K562 (cell line): ENCODE data around the gene OR9A2. TPM values are rescaled to one million over a fixed set of nuclear protein-coding genes. Genes with fewer than 3 reads are reported as not detected.

Experiments used
- ATAC-seq: fragments of 200-7000 bp; cut with Tn5 transposase; 3 replicates; pipeline ENCODE4 v1.9.1; 2020; ENCODE audit warnings: moderate library complexity
- BruUV-seq: library from RNA; stranded (reverse); fragments of 400-500 nt; replicated peaks from 2 replicates; lab custom pipeline; 2021; lab: Mats Ljungman, UMichigan
- CTCF ChIA-PET: fragments of 300-600 bp; formaldehyde crosslinking; extraction: SDS; loops from one replicate; lab custom pipeline; 2021; ENCODE audit warnings: low intra/inter-chr PET ratio; lab: Yijun Ruan, JAX
- POLR2A ChIA-PET: fragments of 300-600, 350-650 bp; sonication (Branson Sonifier 250); formaldehyde crosslinking; extraction: SDS; loops from one replicate; lab custom pipeline; 2021; ENCODE audit warnings: antibody characterized with exemption, inconsistent platforms; lab: Yijun Ruan, JAX
- DNase-seq, 4 experiments: peaks; one replicate each; pipeline versions ENCODE4 v3.0.0 to v3.0.0-alpha.2; 2011 to 2018; ENCODE audit warnings: low spot score in 3 of 4, mixed read lengths in 3 of 4; ENCODE audit errors: extremely low read depth in 1 of 4
- FAIRE-seq: peaks from 2 replicates; lab custom pipeline; 2011; peaks lifted over from hg19 to GRCh38; lab: Jason Lieb, UNC
- H2AFZ ChIP-seq: 2 replicates; pipeline ENCODE4 v1.6.0; 2011; ENCODE audit warnings: low read depth, low read length, control low read depth, inconsistent platforms
- H3K27ac ChIP-seq: fragments of 200-600 bp; 3 replicates; pipeline ENCODE4 v1.8.0; 2011; ENCODE audit warnings: low read depth, mild to moderate bottlenecking, control low read depth, inconsistent platforms, low read length, moderate library complexity, mixed read lengths; ENCODE audit errors: extremely low read depth
- H3K27me3 ChIP-seq, 2 experiments: fragments of 300-600 bp in 1 of 2; 2 replicates in 1 of 2; 3 replicates in 1 of 2; pipeline versions ENCODE4 v1.6.0 to v1.8.0; 2011; ENCODE audit warnings: inconsistent platforms in 2 of 2, low read length in 2 of 2, mild to moderate bottlenecking in 1 of 2, mixed read lengths in 1 of 2, moderate library complexity in 1 of 2; ENCODE audit not compliant: control insufficient read depth in 2 of 2, insufficient read depth in 2 of 2
- H3K36me3 ChIP-seq: fragments of 300-600 bp; 3 replicates; pipeline ENCODE4 v1.8.0; 2011; ENCODE audit warnings: mild to moderate bottlenecking, low read length, inconsistent platforms; ENCODE audit not compliant: control insufficient read depth, insufficient read depth
- H3K4me1 ChIP-seq, 2 experiments: fragments of 200-600 bp in 1 of 2; replicated peaks in 1 of 2; 2 replicates in 1 of 2; 3 replicates in 1 of 2; pipeline versions ENCODE4 v1.5.1 to v1.8.0; 2011; ENCODE audit warnings: inconsistent platforms in 2 of 2, low read length in 2 of 2, mild to moderate bottlenecking in 1 of 2, mixed read lengths in 1 of 2, moderate library complexity in 1 of 2; ENCODE audit not compliant: control insufficient read depth in 2 of 2, insufficient read depth in 2 of 2
- H3K4me2 ChIP-seq: 2 replicates; pipeline ENCODE4 v1.6.1; 2011; ENCODE audit warnings: low read length, control low read depth, inconsistent platforms, mixed read lengths; ENCODE audit not compliant: insufficient read depth
- H3K4me3 ChIP-seq: fragments of 200-600 bp; sonication (generic), shearing (Covaris generic); 2 replicates; pipeline ENCODE4 v1.5.1; 2016; ENCODE audit warnings: control low read depth, inconsistent platforms
- H3K79me2 ChIP-seq: fragments of 200-600 bp; 3 replicates; pipeline ENCODE4 v1.8.0; 2011; ENCODE audit warnings: low read length, inconsistent platforms; ENCODE audit not compliant: control insufficient read depth, insufficient read depth
- H3K9ac ChIP-seq, 2 experiments: 2 replicates each; pipeline versions ENCODE4 v1.6.0 to v1.6.1; 2011; ENCODE audit warnings: low read depth in 2 of 2, low read length in 2 of 2, control low read depth in 1 of 2, inconsistent platforms in 1 of 2, mild to moderate bottlenecking in 1 of 2, mixed read lengths in 1 of 2; ENCODE audit not compliant: insufficient read depth in 1 of 2
- H3K9me1 ChIP-seq: one replicate; pipeline ENCODE4 v1.6.0; 2011; ENCODE audit warnings: inconsistent platforms, mild to moderate bottlenecking, low read length, moderate library complexity; ENCODE audit not compliant: control insufficient read depth, insufficient read depth
- H3K9me3 ChIP-seq: replicated peaks from 2 replicates; pipeline ENCODE4 v1.5.1; 2011; ENCODE audit warnings: low read depth, low read length, inconsistent platforms; ENCODE audit not compliant: control insufficient read depth, insufficient read depth
- H4K20me1 ChIP-seq: replicated peaks from 2 replicates; pipeline ENCODE4 v1.6.1; 2011; ENCODE audit warnings: low read length, inconsistent platforms, mixed read lengths; ENCODE audit not compliant: control insufficient read depth, insufficient read depth
- MEIS2 ChIP-seq: fragments of 450-650 bp; IDR thresholded peaks from 2 replicates; pipeline ENCODE4 v1.6.1; 2014; ENCODE audit warnings: mild to moderate bottlenecking; ENCODE audit not compliant: partially characterized antibody
- NFATC3 ChIP-seq: fragments of 450-650 bp; IDR thresholded peaks from 2 replicates; pipeline ENCODE4 v1.6.1; 2017; ENCODE audit warnings: mild to moderate bottlenecking
- NFIC ChIP-seq: fragments of 450-650 bp; IDR thresholded peaks from 2 replicates; pipeline ENCODE4 v1.6.1; 2017; ENCODE audit warnings: mild to moderate bottlenecking, inconsistent platforms
- NFIX ChIP-seq: fragments of 250-450 bp; sonication (Bioruptor Pico); IDR thresholded peaks from 2 replicates; pipeline ENCODE4 v1.4.0; 2020; ENCODE audit warnings: low read depth, mild to moderate bottlenecking, moderate library complexity
- TBL1XR1 ChIP-seq, 2 experiments: IDR thresholded peaks; 2 replicates each; pipeline ENCODE4 v1.6.1; 2012; ENCODE audit warnings: improper control_type of control experiment in 2 of 2, low read length in 2 of 2, mild to moderate bottlenecking in 1 of 2
- ZFP36 ChIP-seq: fragments of 150-350 bp; IDR thresholded peaks from 2 replicates; pipeline ENCODE4 v1.6.1; 2018; ENCODE audit warnings: low read length, low read depth; ENCODE audit not compliant: partially characterized antibody
- WGBS: fragments of 100-300 bp; shearing (Covaris generic); methylation state at CpG from one replicate; pipeline ENCODE4 v1.1.6; 2016; ENCODE audit warnings: low coverage, mixed read lengths; ENCODE audit not compliant: insufficient coverage; ENCODE audit errors: missing lambda C conversion rate; 5-methylcytosine and 5-hydroxymethylcytosine counted together
- in situ Hi-C: fragments of 300-500 bp; cut with MboI; formaldehyde crosslinking; loops from 4 replicates; pipeline ENCODE4 v1.15.0; 2018; ENCODE audit warnings: inconsistent platforms, mixed read lengths
- intact Hi-C: fragments of 100-400 bp; cut with micrococcal nuclease; formaldehyde crosslinking; loops from 2 replicates; pipeline ENCODE4 v1.14.2; 2022
- polyA plus RNA-seq, 8 experiments: library from polyadenylated mRNA; depleted of rRNA in 4 of 8; stranded (reverse) in 5 of 8; unstranded in 3 of 8; fragments of >200 nt; fragmentation: Nextera tagmentation in 2 of 8; fragmentation: Illumina TruSeq in 1 of 8; extraction: Ambion mirVana in 2 of 8; extraction: Trizol in 1 of 8; gene quantifications; 2 replicates each; pipeline versions ENCODE4 v1.2.1 to v1.2.3, GENCODE V29; 2011 to 2014; ENCODE audit warnings: inconsistent platforms in 1 of 8, missing spikeins in 1 of 8
- total RNA-seq, 7 experiments: library from RNA; depleted of rRNA in 6 of 7; stranded (reverse); fragments of >200 nt in 6 of 7; fragmentation: Illumina TruSeq in 2 of 7; extraction: Trizol in 2 of 7; gene quantifications; 2 replicates each; pipeline versions ENCODE4 v1.2.1 to v1.2.3, GENCODE V29; 2011 to 2021; ENCODE audit warnings: low replicate concordance in 1 of 7
- TF ChIP-seq, protein P1 (sequence below), 2 experiments: IDR thresholded peaks in 1 of 2; conservative IDR thresholded peaks in 1 of 2; 2 replicates each; pipeline ENCODE4 v1.6.1; 2016; ENCODE audit warnings: low read depth in 2 of 2, mild to moderate bottlenecking in 1 of 2, missing compliant biosample characterization in 1 of 2, missing genetic modification characterization in 1 of 2, moderate library complexity in 1 of 2

Gene OR9A2
- total and polyA plus RNA-seq, 9 of the 15 experiments (the other 6 are each of a cell fraction or from before 2014, with no cell fraction given): not detected

DNA sequence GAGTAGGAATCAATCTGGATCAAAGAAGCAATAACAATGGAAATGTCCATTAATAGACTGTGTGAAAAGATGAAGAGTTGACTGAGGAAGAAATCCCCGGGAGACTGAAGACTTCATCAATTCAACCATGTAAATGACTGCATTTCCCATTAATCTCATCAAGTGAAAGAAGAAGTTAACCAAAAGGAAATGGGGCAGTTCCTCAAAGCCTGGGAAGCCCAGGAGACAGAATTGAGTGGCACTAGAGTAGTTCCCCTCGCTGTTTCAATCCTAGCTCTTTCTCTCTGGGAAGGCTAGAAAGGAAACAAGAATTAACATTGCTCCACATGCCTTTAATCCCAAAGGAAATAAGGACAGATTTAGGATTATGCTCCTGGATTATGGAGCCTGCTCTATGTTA, 20.4 kb upstream of the OR9A2 start:
- TF ChIP-seq ZFP36 (no peak), TBL1XR1 (IDR thresholded peaks at IDR 0.05; ENCODE audit: low read length in 2 of 2) (no peak)
- Histone ChIP-seq H3K4me2 (no peak overlapping the region), H4K20me1 (no peaks in the 10 kb centered on the region), H3K36me3 (no peaks in the 10 kb centered on the region), H3K27ac (no peak overlapping the region), H3K4me1 (no peaks in the 10 kb centered on the region), H3K9me1 (no peaks in the 10 kb centered on the region), H3K9me3 (no peaks in the 10 kb centered on the region), H3K79me2 (no peaks in the 10 kb centered on the region), H3K4me3 (no peak overlapping the region), H3K27me3 (peaks cover 6 to 11% of the 10 kb centered on the region in 2 experiments; a peak in 4 of 5 replicates), H3K9ac (no peak overlapping the region), H2AFZ (no peak overlapping the region)
- BruUV-seq: no TSS peak
- no peak for FAIRE-seq
- DNase-seq: no peak
- WGBS: 7% methylated on average over 2 of the region's 2 CpGs
- in situ Hi-C loops (no loop called here), intact Hi-C loops (no loop called here)
- CTCF ChIA-PET: no interaction called here
- ATAC-seq: no peak
- POLR2A ChIA-PET: interaction anchor here (0.9 kb wide), 1 partner anchor 15 kb away, joined by 4 read pairs; no protein-coding TSS in a partner anchor

GRCh38 chr7:143046426-143046851, 19.5 kb upstream of the OR9A2 start:
- no peak overlapping the region for H3K27ac ChIP-seq
- no peak for ATAC-seq

More at GRCh38 chr7:143046426-143046851, 19.5 kb upstream of the OR9A2 start:
- no TSS peak for BruUV-seq
- in situ Hi-C loops: no loop called here
- Histone ChIP-seq H3K27me3 (peaks cover 6 to 11% of the 10 kb centered on the region in 2 experiments; a peak in 3 of 5 replicates), H3K9ac (no peak overlapping the region)
- 0% methylated on average over 3 of the region's 3 CpGs for WGBS
- TF ChIP-seq, protein P1, sequence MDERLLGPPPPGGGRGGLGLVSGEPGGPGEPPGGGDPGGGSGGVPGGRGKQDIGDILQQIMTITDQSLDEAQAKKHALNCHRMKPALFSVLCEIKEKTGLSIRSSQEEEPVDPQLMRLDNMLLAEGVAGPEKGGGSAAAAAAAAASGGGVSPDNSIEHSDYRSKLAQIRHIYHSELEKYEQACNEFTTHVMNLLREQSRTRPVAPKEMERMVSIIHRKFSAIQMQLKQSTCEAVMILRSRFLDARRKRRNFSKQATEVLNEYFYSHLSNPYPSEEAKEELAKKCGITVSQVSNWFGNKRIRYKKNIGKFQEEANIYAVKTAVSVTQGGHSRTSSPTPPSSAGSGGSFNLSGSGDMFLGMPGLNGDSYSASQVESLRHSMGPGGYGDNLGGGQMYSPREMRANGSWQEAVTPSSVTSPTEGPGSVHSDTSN (CRISPR knock-in tag; IDR thresholded peaks at IDR 0.05; ENCODE audit: low read depth): no peak
- TF ChIP-seq, protein P1 (tag; conservative IDR thresholded peaks at IDR 0.05; ENCODE audit: low read depth): peak; percentile 49; the same call in 1 of the 2 replicates
- TF ChIP-seq NFIX (peak; percentile 69), NFIC (peak; percentile 93), MEIS2 (peak; percentile 64), NFATC3 (no peak)
- TF ChIP-seq, all 486 proteins: peak for 4
- Histone ChIP-seq H3K36me3 (no peaks in the 10 kb centered on the region), H3K79me2 (no peaks in the 10 kb centered on the region), H3K4me3 (no peak overlapping the region), H3K4me2 (no peak overlapping the region), H4K20me1 (no peaks in the 10 kb centered on the region), H3K4me1 (no peaks in the 10 kb centered on the region), H3K9me1 (no peaks in the 10 kb centered on the region), H2AFZ (no peak overlapping the region), H3K9me3 (no peaks in the 10 kb centered on the region)
- ChIA-PET CTCF (no interaction called here), POLR2A (no interaction called here)
- FAIRE-seq (no peak), DNase-seq (no peak)
- intact Hi-C loops: no loop called here
